ENCODE measurements around the gene MTAP.

DNA sequence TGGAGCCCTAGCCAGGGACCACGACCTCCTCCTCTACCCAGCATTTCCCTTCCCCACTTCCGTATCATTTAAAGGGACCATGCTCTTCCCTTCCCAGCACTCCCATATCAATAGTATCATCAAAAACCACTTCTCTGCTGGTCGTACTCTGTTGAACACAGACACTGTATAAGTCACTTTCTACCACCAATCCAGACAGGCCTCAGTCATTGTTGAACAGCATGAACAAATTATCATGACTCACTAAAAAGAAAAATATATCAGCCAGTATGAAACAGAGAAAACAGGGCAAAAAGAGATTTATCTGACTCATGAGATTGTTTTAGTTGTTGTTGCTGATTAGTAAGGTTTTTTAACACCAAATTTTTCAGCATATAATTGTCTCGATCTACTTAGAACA is 101.9 kb downstream of the MTAP start:
- TF ChIP-seq, protein P1, sequence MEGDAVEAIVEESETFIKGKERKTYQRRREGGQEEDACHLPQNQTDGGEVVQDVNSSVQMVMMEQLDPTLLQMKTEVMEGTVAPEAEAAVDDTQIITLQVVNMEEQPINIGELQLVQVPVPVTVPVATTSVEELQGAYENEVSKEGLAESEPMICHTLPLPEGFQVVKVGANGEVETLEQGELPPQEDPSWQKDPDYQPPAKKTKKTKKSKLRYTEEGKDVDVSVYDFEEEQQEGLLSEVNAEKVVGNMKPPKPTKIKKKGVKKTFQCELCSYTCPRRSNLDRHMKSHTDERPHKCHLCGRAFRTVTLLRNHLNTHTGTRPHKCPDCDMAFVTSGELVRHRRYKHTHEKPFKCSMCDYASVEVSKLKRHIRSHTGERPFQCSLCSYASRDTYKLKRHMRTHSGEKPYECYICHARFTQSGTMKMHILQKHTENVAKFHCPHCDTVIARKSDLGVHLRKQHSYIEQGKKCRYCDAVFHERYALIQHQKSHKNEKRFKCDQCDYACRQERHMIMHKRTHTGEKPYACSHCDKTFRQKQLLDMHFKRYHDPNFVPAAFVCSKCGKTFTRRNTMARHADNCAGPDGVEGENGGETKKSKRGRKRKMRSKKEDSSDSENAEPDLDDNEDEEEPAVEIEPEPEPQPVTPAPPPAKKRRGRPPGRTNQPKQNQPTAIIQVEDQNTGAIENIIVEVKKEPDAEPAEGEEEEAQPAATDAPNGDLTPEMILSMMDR (IDR thresholded peaks at IDR 0.05) = no peak
- no peak for TF ChIP-seq POLR2A (IDR thresholded peaks at IDR 0.05)
